Activated T-cell treated with anti-CD3 and anti-CD28 coated beads for 4 hours (primary cell): ENCODE measurements around the gene DCP1B.

Experiments
- DNase-seq: peaks from one replicate; pipeline ENCODE4 v3.0.0-alpha.2; 2020

DCP1B gene

DNA sequence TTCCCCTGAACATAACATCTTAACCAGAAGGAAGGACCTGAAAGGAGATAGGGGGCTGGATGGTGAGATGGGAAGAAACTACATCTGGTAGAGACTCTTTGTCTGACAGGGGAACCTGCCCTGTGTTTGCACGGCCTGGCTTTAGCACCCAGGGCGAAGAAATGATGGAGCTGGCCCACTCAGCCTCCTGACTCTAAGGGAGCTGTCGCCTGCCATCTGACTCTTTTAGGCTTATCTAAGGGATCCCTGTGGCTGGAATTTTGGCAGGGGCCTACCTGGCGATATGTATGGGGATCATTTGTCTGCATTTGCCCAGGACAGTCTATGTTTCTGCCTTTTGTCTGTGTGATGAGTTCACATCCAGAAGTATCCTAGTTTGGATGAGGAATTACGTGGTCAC lies 70.2 kb downstream of the DCP1B start:
- no peak for DNase-seq

GRCh38 chr12:1933342-1934051 lies 70.8 kb downstream of the DCP1B start:
- no peak for DNase-seq

DNA sequence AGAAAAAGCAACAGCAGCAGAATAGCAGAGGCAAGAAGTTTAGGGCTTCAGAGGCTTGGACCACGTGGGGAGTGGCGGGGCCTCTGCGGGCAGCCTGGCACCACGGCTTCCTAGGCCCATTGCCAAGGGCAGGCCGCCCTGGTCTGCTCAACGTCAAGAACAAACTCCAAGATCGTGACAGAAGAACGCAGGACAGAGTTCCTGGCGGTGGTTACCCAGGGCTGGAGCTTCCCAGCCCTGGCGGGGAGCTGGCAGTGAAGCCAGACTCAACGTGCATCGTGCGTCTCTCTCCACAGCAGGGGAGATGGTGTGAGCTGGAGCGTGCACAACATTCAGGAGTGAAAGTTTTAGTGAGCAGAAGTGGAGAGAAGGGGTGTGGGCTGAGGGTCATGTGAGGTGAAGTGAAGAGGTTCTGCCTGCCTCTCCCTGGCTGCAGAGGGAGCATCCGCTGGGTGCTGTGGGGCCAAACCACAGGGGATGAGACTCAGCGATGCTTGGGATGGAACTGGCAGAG lies 71.9 kb downstream of the DCP1B start:
- DNase-seq: no peak

DNA sequence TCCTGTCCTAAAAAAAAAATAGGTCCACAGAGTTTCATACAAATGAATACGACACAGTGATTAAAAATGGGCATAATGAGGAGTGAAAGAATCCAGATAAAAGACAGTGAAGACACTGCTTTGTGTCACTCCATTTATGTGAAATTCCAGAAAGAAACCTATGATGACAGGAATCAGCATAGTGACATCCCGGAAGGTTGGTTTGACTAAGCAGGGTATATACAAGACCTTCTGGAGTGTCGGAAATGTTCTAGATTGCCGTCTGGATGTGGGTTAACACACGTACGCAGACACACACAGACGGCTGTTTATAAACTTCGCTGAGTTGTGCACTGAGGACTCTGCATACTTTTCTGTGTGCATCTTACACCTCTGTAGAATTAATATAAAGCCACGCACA lies 72.6 kb downstream of the DCP1B start:
- no peak for DNase-seq

- no peak for DNase-seq
Observed at GRCh38 chr12:1930803-1931597, 73.3 kb downstream of the DCP1B start.

GRCh38 chr12:1929985-1930802 lies 74.1 kb downstream of the DCP1B start:
- no peak for DNase-seq

DNA sequence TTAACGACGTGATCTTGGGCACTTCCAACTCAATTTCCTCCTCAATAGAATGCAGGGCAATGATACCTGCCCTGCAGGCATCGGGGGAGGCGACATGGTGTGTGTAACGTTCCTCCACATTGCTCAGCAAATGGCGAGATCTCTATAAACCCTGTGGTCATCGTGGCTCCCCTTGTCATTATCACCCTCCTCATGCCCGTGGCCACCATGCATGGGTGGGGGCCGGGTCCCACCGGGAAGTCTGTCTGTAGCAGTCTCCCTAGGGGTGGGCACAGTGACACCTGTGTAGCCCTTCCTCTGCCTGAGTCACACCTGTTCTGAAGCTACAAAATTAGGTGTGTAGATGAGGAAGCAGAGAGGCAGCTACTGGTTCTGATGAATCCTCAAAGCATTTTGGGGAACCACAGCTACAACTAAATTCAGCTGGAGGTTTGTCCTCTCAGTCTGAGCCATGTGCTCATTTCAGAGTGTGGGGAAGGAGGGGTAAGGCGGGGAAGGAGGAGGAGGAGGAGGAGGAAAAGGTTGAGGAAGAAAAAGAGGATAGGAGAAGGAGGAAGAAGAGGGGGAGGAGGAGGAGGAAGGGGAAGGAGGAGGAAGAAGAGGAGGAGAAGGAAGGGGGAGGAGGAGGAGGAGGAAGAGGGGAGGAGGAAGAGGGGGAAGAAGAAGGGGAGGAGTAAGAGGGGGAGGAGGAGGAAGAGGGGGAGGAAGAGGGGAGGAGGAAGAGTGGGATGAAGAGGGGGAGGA lies 74.8 kb downstream of the DCP1B start:
- DNase-seq: no peak

DNA sequence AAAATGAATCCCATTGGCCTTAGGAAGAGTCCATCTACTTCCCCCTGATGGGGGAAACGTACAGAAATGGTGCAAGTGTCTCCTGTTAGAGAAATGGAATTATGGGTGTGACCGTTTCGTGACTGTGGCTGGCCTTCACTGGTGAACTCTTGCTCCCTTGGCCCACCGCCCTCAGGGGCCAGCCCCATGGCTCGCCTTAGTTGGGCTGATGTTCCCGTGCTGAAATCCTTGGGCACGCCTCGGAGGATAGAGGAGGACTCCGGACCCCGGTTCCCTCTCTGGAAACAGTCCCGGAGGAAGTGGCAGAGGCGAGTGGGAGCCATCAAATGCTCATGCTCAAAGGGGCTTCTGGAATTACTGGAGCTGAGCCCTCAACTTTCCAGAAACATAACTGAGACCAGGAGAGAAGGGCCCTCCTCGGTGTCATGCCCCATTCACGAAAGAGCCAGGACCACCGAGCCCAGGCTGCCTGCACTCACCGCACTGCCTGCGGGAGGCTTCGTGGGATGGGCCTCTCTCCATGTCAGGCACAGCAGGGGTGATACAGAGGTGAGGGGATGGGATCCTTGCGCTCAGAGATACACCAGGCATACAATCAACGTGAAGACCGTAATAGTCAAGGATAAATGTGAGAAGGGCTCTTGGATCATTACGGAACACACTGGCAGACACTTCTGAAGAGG lies 75.7 kb downstream of the DCP1B start:
- DNase-seq: no peak

DNA sequence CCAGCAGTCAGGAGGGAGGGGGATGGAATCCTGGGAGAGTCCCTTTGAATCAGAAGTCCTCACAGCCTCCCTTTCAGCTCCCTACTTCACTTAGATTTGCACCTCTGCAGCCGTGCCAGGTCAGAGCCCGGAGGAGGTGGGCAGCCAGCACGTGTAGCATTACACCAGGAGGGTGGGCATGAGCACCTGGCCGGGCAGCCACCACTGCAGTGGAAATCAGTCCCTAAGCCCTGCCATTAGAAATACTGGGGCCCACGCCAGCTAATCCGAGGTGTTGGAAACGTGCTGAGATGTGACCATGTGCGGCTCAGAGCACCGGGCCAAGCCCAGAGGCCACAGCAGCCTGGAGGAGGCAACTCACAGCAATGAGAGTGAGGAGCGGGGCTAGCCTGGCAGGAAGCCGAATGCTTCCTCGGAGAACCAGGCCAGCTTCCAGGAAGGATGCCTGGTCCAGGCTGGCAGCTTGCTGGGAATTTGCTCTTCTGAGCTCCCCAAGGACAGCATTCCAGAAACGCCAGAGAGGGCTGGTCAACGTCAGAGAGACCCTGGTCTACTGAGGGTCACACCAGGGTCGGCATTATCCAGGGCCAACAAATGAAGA lies 76.4 kb downstream of the DCP1B start:
- no peak for DNase-seq

DNA sequence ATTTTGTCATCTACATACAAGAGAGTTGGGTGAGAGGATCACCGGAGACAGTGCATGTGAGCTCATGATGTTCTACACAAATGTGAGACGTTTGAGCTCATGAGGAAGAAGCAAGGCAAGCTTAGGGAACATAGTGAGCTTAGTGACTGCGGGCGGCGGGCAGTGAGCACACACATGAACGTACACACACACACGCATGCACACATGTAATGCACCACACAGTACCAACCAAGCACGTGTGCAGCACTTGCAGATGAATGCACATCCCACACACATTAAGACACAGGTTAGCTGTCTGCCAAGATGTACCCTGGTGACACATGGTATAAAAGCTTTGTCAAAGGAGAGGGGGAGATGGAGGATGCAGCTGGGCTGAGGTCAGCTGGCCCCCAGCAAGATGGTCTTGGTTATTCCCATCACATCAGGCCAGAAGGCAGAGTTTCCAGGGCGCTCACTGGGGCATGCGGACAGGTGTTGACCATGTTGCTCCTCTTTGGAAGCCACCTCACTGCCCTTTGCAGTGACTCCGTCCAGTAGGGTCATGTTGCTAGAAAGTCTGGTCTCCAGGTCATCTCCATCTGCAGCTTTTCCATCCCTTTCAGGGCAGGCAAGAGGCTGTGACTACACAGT lies 77.1 kb downstream of the DCP1B start:
- DNase-seq: no peak

DNA sequence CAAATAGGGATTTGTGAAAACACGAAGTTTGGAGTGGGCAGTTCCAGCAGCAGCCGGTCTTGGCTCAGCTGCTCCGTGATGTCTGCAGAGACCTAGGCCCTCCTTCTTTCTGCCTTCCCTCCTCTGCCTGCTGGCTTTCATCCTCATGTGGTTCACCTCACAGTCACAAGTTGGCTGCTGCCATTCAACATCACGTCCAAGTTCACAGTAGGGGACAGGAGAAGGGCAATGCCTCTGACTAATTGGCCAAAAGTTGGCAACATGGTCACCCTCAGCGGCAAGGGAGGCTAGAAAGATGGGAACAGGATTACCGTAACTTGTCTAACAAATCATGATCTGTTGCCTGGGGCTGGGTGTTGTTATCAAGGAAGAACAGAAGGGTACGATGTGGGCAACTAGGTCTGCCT lies 78.0 kb downstream of the DCP1B start:
- no peak for DNase-seq

DNA sequence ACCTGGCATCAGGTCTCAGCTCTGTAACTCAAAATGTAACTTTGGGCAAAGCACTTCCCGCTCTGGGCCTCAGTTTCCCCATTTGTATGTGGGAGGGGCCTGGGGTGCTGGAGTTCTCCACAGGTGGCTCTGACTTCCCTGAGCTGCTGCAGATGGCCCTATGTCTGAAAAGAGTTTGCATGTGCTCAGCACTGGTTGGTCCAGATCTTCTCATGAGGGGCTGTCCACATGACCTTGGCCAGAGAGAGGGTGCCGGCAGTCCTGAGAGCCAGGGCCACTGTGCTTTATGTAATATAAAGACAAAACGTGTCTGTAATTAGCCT lies 78.6 kb downstream of the DCP1B start:
- no peak for DNase-seq

GRCh38 chr12:1924996-1925683 lies 79.1 kb downstream of the DCP1B start:
- no peak for DNase-seq

- DNase-seq: no peak
Observed at GRCh38 chr12:1922985-1923384, 81.3 kb downstream of the DCP1B start.

DNA sequence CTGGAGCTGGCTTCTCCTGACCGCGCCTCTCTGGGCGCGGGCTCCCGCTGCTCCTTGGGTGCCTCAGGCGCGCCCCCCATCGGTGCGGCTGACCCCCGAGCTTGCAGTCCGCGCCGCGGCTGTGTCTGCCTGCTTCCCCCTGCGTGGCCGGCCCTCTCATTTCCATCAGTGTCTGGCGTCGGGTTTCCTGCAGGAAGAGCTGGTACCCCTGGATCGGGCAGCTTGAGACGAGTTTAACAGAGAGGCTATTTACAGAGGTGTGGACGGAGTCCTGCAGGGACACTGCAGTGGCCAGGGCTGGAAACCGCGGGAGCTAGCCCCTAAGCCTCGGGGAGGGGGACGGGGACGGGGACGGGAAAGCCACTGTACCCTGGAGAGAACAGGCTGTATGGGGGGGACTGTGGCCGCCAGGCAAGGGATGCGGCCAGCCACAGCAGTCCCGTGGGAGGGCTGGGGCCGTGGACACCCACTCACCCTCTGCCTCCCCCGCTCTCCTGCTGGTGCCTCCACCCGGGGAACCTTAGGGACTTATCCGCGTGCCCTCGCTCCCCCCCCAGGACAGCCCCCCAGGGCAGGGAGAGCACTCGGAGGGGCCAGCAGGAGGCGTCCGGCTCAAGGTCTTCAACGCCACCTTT lies 82.1 kb downstream of the DCP1B start:
- DNase-seq: no peak

GRCh38 chr12:1920971-1921370 lies 83.3 kb downstream of the DCP1B start:
- DNase-seq: no peak

DNA sequence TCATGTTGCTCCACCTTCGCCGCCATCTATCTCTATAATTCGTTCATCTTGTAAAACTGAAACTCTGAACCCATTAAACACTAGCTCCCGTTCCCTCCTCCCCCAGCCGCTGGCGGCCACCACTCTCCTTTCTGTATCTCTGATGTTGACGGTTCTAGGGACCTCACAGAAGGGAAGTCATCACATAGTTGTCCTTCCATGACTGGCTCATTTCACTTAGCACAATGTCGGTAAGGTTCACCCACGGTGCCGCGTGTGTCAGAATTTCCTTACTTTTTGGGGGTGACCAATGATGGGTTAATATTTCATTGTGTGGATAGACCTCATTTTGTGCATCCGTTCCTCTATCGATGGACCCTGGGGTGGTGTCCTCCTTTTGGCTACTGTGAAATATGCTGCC lies 83.8 kb downstream of the DCP1B start:
- DNase-seq: no peak

DNA sequence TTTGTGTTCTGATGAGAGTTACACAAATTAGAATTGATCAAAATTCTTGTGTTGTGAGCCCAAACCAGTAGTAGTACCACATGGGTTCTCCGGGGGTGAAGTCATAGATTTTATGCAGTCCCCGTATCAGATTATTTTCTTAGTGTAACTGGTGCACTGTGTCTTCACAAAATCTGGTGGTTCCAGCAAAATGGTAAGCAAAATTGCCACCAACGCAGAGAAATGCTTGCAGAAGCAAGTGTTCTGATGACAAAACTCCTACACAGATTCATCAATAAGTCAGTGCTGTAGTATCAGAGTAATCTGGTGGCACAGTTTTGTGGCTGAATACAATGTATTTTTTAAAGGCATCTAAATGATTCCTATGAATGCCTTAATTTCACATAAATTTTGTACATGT lies 84.5 kb downstream of the DCP1B start:
- no peak for DNase-seq

DNA sequence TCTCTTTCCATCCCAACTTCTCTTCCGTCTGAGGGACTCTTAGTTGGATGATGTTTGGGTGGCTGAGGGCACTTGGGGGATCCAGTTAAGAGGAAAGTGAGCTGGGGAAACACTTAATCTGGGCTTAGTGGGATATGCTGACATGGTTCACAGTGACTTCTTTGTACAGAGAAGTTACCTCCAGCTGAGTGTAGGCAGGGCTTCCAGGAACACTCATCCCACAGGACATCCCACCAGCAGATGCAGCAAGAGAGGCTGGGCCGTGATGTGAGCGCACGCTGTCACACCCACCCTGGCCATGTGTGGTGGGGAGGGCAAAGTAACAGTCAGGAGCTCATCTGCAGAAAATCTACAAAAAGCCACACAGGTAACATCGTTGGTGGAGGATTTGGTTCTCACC lies 85.0 kb downstream of the DCP1B start:
- DNase-seq: no peak

DNA sequence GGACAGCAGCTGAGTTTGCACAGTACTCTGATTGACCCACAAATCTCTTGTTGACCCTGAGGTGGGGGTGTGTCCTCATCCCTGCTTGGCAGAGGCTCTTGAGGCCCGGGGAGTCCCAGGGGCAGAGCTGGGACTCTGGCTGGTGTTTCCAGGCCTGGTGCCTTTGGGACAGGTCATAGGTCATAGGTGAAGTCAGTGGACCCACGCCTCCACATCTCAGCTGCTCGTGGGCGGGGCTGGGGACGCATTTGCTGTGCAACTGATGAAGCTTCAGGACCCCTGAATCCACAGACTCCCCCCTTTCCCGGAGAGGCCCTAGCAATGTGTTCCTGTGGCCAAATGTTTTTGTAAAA lies 85.4 kb downstream of the DCP1B start:
- DNase-seq: no peak
